NCI-H1436 treated with DMSO at 0.1 percent for 48 hours (cell line): ENCODE measurements around the gene LRRIQ4.
A peak's percentile ranks its signal among the peaks of the same experiment; 100 is the strongest.

Experiments
- DNase-seq: peaks from one replicate; lab custom pipeline; 2025; lab: John Stamatoyannopoulos, UW

The LRRIQ4 gene

GRCh38 chr3:169812332-169813235 is at the start of gene LRRIQ4, which contains the start of gene LRRC34:
LRRIQ4 (plus strand) TSS chr3:169812870; CDS start chr3:169821922, 9,052 bp downstream.
LRRC34 (minus strand) TSS chr3:169812904; CDS start chr3:169812548, 356 bp downstream.
- peak; percentile 83 for DNase-seq

- DNase-seq = no peak
Observed at GRCh38 chr3:169764312-169764881, 48.3 kb upstream of the LRRIQ4 start.

- peak; percentile 75 for DNase-seq
Observed at GRCh38 chr3:169764882-169765612, 47.6 kb upstream of the LRRIQ4 start, which contains the start of gene TERC. TERC (minus strand) TSS chr3:169765060.

GRCh38 chr3:169769287-169770181 is 43.1 kb upstream of the LRRIQ4 start, which contains the start of gene ACTRT3:
ACTRT3 (minus strand) TSS chr3:169769561; CDS start chr3:169769520, 41 bp downstream.
- peak; percentile 17 for DNase-seq

- peak; percentile 91 for DNase-seq
Observed at GRCh38 chr3:169771497-169772304, 41.0 kb upstream of the LRRIQ4 start.

- DNase-seq = peak; percentile 61
Observed at GRCh38 chr3:169772305-169772896, 40.3 kb upstream of the LRRIQ4 start.

- peak; percentile 73 for DNase-seq
Observed at GRCh38 chr3:169772897-169773816, 39.5 kb upstream of the LRRIQ4 start, which contains the start of gene MYNN. MYNN (plus strand) TSS chr3:169773396; CDS start chr3:169774296, 900 bp downstream.

GRCh38 chr3:169774186-169774585 is 38.5 kb upstream of the LRRIQ4 start:
- DNase-seq = no peak

GRCh38 chr3:169777822-169778221 is 34.8 kb upstream of the LRRIQ4 start:
- DNase-seq = no peak

GRCh38 chr3:169780742-169781141 is 31.9 kb upstream of the LRRIQ4 start:
- DNase-seq = no peak

GRCh38 chr3:169781209-169781855 is 31.3 kb upstream of the LRRIQ4 start:
- DNase-seq = no peak

GRCh38 chr3:169787120-169787519 is 25.6 kb upstream of the LRRIQ4 start:
- DNase-seq = no peak

GRCh38 chr3:169787791-169788190 is 24.9 kb upstream of the LRRIQ4 start:
- no peak for DNase-seq

- no peak for DNase-seq
Observed at GRCh38 chr3:169790219-169790618, 22.5 kb upstream of the LRRIQ4 start.

GRCh38 chr3:169790687-169791429 is 21.8 kb upstream of the LRRIQ4 start:
- DNase-seq = no peak

- DNase-seq = no peak
Observed at GRCh38 chr3:169792359-169792758, 20.3 kb upstream of the LRRIQ4 start.

- DNase-seq = no peak
Observed at GRCh38 chr3:169804681-169805080, 8.0 kb upstream of the LRRIQ4 start.
